A549 (cell line): ENCODE measurements around the gene RUNX2. TPM values are rescaled to one million over a fixed set of nuclear protein-coding genes. Genes with fewer than 3 reads are reported as not detected.

ENCODE experiments used
- ATAC-seq, 2 experiments: fragments of 200-7000 bp in 1 of 2; fragments of >200 bp in 1 of 2; cut with Nextera tagmentation in 1 of 2; cut with Tn5 transposase in 1 of 2; 3 replicates each; pipeline versions ENCODE4 v1.8.0 to v1.9.1; 2018 to 2020; ENCODE audit warnings: mild to moderate bottlenecking in 1 of 2, moderate library complexity in 1 of 2
- CTCF ChIA-PET: fragments of 300-600 bp; sonication (Branson Sonifier 250); formaldehyde crosslinking; extraction: SDS; loops from one replicate; lab custom pipeline; 2021; ENCODE audit warnings: antibody characterized with exemption, inconsistent platforms; lab: Yijun Ruan, JAX
- POLR2A ChIA-PET: fragments of 350-600 bp; formaldehyde crosslinking; extraction: SDS; loops from one replicate; lab custom pipeline; 2021; ENCODE audit warnings: antibody characterized with exemption, inconsistent platforms; lab: Yijun Ruan, JAX
- DNase-seq, 2 experiments: peaks; one replicate each; pipeline versions ENCODE4 v3.0.0 to v3.0.0-alpha.2; 2011 to 2016; ENCODE audit warnings: low read depth in 1 of 2, low spot score in 1 of 2
- FAIRE-seq: peaks from 2 replicates; lab custom pipeline; 2011; peaks lifted over from hg19 to GRCh38; lab: Jason Lieb, UNC
- H3K27ac ChIP-seq, 2 experiments: fragments of >200 bp; sonication (Bioruptor Twin); formaldehyde crosslinking; 3 replicates each; pipeline ENCODE4 v1.5.1; 2016 to 2017
- H3K4me1 ChIP-seq: fragments of >200 bp; sonication (Bioruptor Twin); formaldehyde crosslinking; 3 replicates; pipeline ENCODE4 v1.6.1; 2016
- H3K4me2 ChIP-seq: fragments of >200 bp; sonication (Bioruptor Twin); formaldehyde crosslinking; 3 replicates; pipeline ENCODE4 v1.6.1; 2016
- H3K4me3 ChIP-seq: fragments of >200 bp; sonication (Bioruptor Twin); formaldehyde crosslinking; 3 replicates; pipeline ENCODE4 v1.5.1; 2016
- H3K9me3 ChIP-seq: fragments of >200 bp; sonication (Bioruptor Twin); formaldehyde crosslinking; 3 replicates; pipeline ENCODE4 v1.6.1; 2016
- ATOH8 ChIP-seq: fragments of 250-450 bp; sonication (Bioruptor Pico); IDR thresholded peaks from 2 replicates; pipeline ENCODE4 v1.5.0; 2020; ENCODE audit warnings: low read depth, mild to moderate bottlenecking, moderate library complexity
- BCL3 ChIP-seq: fragments of >200 bp; sonication (Bioruptor Twin); formaldehyde crosslinking; IDR thresholded peaks from 3 replicates; pipeline ENCODE4 v1.6.1; 2016
- BHLHE40 ChIP-seq: IDR thresholded peaks from 2 replicates; pipeline ENCODE4 v1.6.1; 2012; ENCODE audit warnings: low read depth, low read length, inconsistent platforms
- CBX2 ChIP-seq: fragments of 200-600 bp; sonication (generic); IDR thresholded peaks from 2 replicates; pipeline ENCODE4 v1.6.1; 2016; ENCODE audit warnings: low read depth, mild to moderate bottlenecking, borderline replicate concordance
- CHD4 ChIP-seq: fragments of 200-600 bp; sonication (generic); IDR thresholded peaks from 2 replicates; pipeline ENCODE4 v1.6.1; 2016; ENCODE audit warnings: antibody characterized with exemption, mild to moderate bottlenecking, borderline replicate concordance
- CTCF ChIP-seq: fragments of >200 bp; sonication (Bioruptor Twin); formaldehyde crosslinking; IDR thresholded peaks from 3 replicates; pipeline ENCODE4 v1.5.1; 2016
- ELK1 ChIP-seq: fragments of 150-350 bp; IDR thresholded peaks from 2 replicates; pipeline ENCODE4 v1.6.1; 2014; ENCODE audit warnings: low read depth, mild to moderate bottlenecking, low read length
- EP300 ChIP-seq, 2 experiments: fragments of >200 bp; sonication (Bioruptor Twin); formaldehyde crosslinking; IDR thresholded peaks; 2 replicates in 1 of 2; 3 replicates in 1 of 2; pipeline ENCODE4 v1.6.1; 2016 to 2017
- FOSB ChIP-seq: fragments of 250-450 bp; sonication (Bioruptor Pico); IDR thresholded peaks from 2 replicates; pipeline ENCODE4 v1.5.0; 2020; ENCODE audit warnings: mild to moderate bottlenecking, moderate library complexity
- FOXS1 ChIP-seq: fragments of 250-450 bp; sonication (Bioruptor Pico); IDR thresholded peaks from 2 replicates; pipeline ENCODE4 v1.5.0; 2020; ENCODE audit warnings: mild to moderate bottlenecking, moderate library complexity
- HDAC2 ChIP-seq: fragments of 200-600 bp; sonication (generic); IDR thresholded peaks from 2 replicates; pipeline ENCODE4 v1.6.1; 2016
- HEYL ChIP-seq: fragments of 250-450 bp; sonication (Bioruptor Pico); IDR thresholded peaks from 2 replicates; pipeline ENCODE4 v1.8.0; 2021; ENCODE audit warnings: mild to moderate bottlenecking, moderate library complexity
- JUNB ChIP-seq: fragments of >200 bp; sonication (Bioruptor Twin); formaldehyde crosslinking; IDR thresholded peaks from 2 replicates; pipeline ENCODE4 v1.6.1; 2016
- KDM5A ChIP-seq: fragments of 200-600 bp; sonication (generic); IDR thresholded peaks from 2 replicates; pipeline ENCODE4 v1.6.1; 2016; ENCODE audit warnings: antibody characterized with exemption, mild to moderate bottlenecking
- MAZ ChIP-seq: fragments of 150-350 bp; IDR thresholded peaks from 2 replicates; pipeline ENCODE4 v1.6.1; 2014; ENCODE audit warnings: antibody characterized with exemption, low read depth, low read length, borderline replicate concordance
- MYC ChIP-seq: IDR thresholded peaks from 2 replicates; pipeline ENCODE4 v1.6.1; 2012; ENCODE audit warnings: mild to moderate bottlenecking, inconsistent platforms, low read length, improper control_type of control experiment, borderline replicate concordance
- NFE2L2 ChIP-seq: fragments of 150-350 bp; conservative IDR thresholded peaks from 2 replicates; pipeline ENCODE4 v1.6.1; 2014; ENCODE audit warnings: low read length
- PBX3 ChIP-seq: IDR thresholded peaks from 2 replicates; pipeline ENCODE4 v1.6.1; 2012
- POLR2A ChIP-seq: IDR thresholded peaks from 2 replicates; pipeline ENCODE4 v1.6.1; 2012; ENCODE audit warnings: mild to moderate bottlenecking, low read length
- RAD21 ChIP-seq, 2 experiments: fragments of >200 bp in 1 of 2; sonication (Bioruptor Twin) in 1 of 2; formaldehyde crosslinking in 1 of 2; IDR thresholded peaks in 1 of 2; conservative IDR thresholded peaks in 1 of 2; 2 replicates in 1 of 2; 3 replicates in 1 of 2; pipeline ENCODE4 v1.6.1; 2012 to 2018; ENCODE audit warnings: inconsistent platforms in 1 of 2
- RCOR1 ChIP-seq: fragments of 150-350 bp; IDR thresholded peaks from 2 replicates; pipeline ENCODE4 v1.6.1; 2014; ENCODE audit warnings: antibody characterized with exemption, low read length, low read depth
- TFCP2L1 ChIP-seq: fragments of 250-450 bp; sonication (Bioruptor Pico); IDR thresholded peaks from 2 replicates; pipeline ENCODE4 v1.5.0; 2021; ENCODE audit warnings: mild to moderate bottlenecking
- USF2 ChIP-seq: fragments of 450-650 bp; IDR thresholded peaks from 2 replicates; pipeline ENCODE4 v1.6.1; 2014; ENCODE audit warnings: antibody characterized with exemption
- ZC3H11A ChIP-seq: fragments of 450-650 bp; IDR thresholded peaks from 2 replicates; pipeline ENCODE4 v1.6.1; 2014; ENCODE audit warnings: antibody characterized with exemption, mild to moderate bottlenecking
- ZNF302 ChIP-seq: fragments of 250-450 bp; sonication (Bioruptor Pico); IDR thresholded peaks from 2 replicates; pipeline ENCODE4 v1.9.0; 2021; ENCODE audit warnings: inconsistent platforms, mild to moderate bottlenecking, moderate library complexity
- WGBS: methylation state at CpG from one replicate; pipeline ENCODE4 v1.1.6; 2017; ENCODE audit errors: missing lambda C conversion rate; 5-methylcytosine and 5-hydroxymethylcytosine counted together
- polyA plus RNA-seq, 4 experiments: library from polyadenylated mRNA; depleted of rRNA in 3 of 4; stranded (reverse); fragments of >200 nt; fragmentation: RNase III in 1 of 4; extraction: RNeasy Plus Mini Kit Qiagen cat#74134 plus additional on column Dnase treatment in 1 of 4; gene quantifications; 2 replicates in 3 of 4; 3 replicates in 1 of 4; pipeline ENCODE4 v1.2.3, GENCODE V29; 2011 to 2017

Gene RUNX2
- polyA plus RNA-seq, 2 of the 4 experiments (the other 2 are of a cell fraction): 0.13 to 0.83 TPM

- Histone ChIP-seq H3K27ac (no peak overlapping the region), H3K9me3 (no peaks in the 10 kb centered on the region), H3K4me3 (no peak overlapping the region)
- POLR2A ChIA-PET: no interaction called here
- FAIRE-seq: no peak
- TF ChIP-seq CTCF (no peak), CBX2 (no peak), HEYL (CRISPR knock-in tag) (no peak), RAD21 (conservative IDR thresholded peaks at IDR 0.05 in 1 of 2, IDR thresholded peaks at IDR 0.05 in 1 of 2) (no peak), FOXS1 (CRISPR knock-in tag) (no peak), MAZ (no peak), BCL3 (no peak), RCOR1 (no peak), KDM5A (no peak), POLR2A (no peak), HDAC2 (no peak)
- TF ChIP-seq, all 56 proteins: peak for 0
- WGBS: 91% methylated on average over 2 of the region's 2 CpGs
- DNase-seq: no peak
- H3K4me2 ChIP-seq: no peak overlapping the region
- CTCF ChIA-PET: interaction anchor here (1.4 to 1.7 kb wide), 2 partner anchors 8 to 170 kb away, joined by 3 read pairs; no protein-coding TSS in a partner anchor
- ATAC-seq: no peak
- peaks cover 8% of the 10 kb centered on the region for H3K4me1 ChIP-seq
Observed at GRCh38 chr6:45545416-45545815, 217.3 kb downstream of the RUNX2 start.

GRCh38 chr6:45548657-45549515 lies 220.8 kb downstream of the RUNX2 start:
- Histone ChIP-seq H3K9me3 (no peaks in the 10 kb centered on the region), H3K4me3 (no peak overlapping the region), H3K27ac (no peak overlapping the region), H3K4me1 (peaks cover 8% of the 10 kb centered on the region), H3K4me2 (no peak overlapping the region)
- no peak for ATAC-seq
- TF ChIP-seq BHLHE40 (no peak), ELK1 (no peak), EP300 (IDR thresholded peaks at IDR 0.05) (no peak), POLR2A (no peak), USF2 (no peak), ATOH8 (CRISPR knock-in tag) (no peak), CHD4 (no peak), TFCP2L1 (CRISPR knock-in tag) (no peak), JUNB (no peak), FOSB (CRISPR knock-in tag) (no peak), PBX3 (no peak), NFE2L2 (no peak), ZNF302 (no peak), RAD21 (conservative IDR thresholded peaks at IDR 0.05 in 1 of 2, IDR thresholded peaks at IDR 0.05 in 1 of 2) (no peak), ZC3H11A (no peak), MYC (no peak)
- FAIRE-seq: no peak
- POLR2A ChIA-PET: no interaction called here
- no peak for DNase-seq
- WGBS: 58% methylated on average over 7 of the region's 7 CpGs
- CTCF ChIA-PET: interaction anchor here (0.6 to 1.5 kb wide), 4 partner anchors 29 to 738 kb away, joined by 3 to 4 read pairs (median 4); no protein-coding TSS in a partner anchor
